Thyroid gland (tissue), 4 donors: ENCODE measurements around the gene WNT4.

ENCODE experiments used
- POLR2A ChIP-seq, 2 donors: fragments of 450-650 bp; IDR thresholded peaks; one replicate each; pipeline ENCODE4 v1.6.1; 2017; ENCODE audit warnings: antibody characterized with exemption in 2 of 2, mild to moderate bottlenecking in 2 of 2, moderate library complexity in 1 of 2
- TF ChIP-seq, protein P1 (sequence below), 6 experiments: fragments of 200-600 bp in 3 of 6; fragments of 450-650 bp in 3 of 6; sonication (generic) in 3 of 6; IDR thresholded peaks; one replicate each; pipeline ENCODE4 v1.5.1; 2016 to 2019; ENCODE audit warnings: antibody characterized with exemption in 6 of 6, mild to moderate bottlenecking in 2 of 6, inconsistent platforms in 1 of 6, moderate library complexity in 1 of 6

DNA sequence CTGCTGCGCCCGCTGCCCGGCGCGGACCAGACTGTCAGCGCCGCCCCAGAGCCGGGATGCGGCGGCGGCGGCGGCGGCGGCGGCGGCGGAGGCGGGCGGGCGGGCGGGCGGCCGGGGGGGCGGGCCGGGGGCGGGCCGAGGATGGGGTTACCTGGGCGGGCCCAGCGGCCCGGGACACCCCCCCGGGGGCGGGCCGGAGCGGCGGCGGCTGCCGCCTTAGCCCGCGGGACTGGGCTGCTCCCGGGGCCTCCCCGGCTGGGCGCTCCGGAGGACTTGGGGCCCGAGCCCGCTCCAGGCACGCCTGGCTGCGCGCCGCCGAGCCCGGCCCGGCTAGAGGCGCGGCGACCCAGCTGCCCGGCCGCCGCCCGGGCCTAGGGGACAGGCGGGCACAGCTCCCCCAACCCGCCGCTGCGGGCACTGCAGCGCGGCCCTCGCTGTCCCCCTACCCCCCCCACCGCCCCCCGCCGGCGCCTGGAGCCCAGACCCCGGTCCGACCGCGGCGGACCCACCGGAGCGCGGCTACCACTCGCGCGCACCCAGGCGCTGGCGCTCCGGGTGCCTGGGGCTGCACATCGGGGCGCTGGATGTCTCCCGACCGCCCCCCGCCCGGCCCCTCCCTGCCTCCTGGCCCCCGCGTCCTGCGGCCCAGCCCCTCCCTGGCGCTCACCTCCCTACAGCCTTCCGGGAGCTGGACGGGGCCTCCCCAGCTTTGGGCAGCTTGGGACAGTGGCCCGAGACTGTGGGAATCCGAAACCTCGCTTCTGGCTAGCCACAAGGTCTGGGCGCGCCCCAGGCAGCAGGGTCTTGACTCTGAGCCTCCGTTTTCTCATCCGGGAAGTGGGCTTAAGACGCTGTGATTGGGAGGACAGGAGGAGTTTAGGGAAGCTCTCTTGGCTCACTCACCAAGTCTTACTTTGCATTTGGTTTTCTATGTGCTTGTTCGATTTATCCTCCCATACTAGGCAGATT lies at the start of gene WNT4:
- peak in 1 of 2 donors; percentile 56 for TF ChIP-seq POLR2A (IDR thresholded peaks at IDR 0.05)
- TF ChIP-seq, protein P1, sequence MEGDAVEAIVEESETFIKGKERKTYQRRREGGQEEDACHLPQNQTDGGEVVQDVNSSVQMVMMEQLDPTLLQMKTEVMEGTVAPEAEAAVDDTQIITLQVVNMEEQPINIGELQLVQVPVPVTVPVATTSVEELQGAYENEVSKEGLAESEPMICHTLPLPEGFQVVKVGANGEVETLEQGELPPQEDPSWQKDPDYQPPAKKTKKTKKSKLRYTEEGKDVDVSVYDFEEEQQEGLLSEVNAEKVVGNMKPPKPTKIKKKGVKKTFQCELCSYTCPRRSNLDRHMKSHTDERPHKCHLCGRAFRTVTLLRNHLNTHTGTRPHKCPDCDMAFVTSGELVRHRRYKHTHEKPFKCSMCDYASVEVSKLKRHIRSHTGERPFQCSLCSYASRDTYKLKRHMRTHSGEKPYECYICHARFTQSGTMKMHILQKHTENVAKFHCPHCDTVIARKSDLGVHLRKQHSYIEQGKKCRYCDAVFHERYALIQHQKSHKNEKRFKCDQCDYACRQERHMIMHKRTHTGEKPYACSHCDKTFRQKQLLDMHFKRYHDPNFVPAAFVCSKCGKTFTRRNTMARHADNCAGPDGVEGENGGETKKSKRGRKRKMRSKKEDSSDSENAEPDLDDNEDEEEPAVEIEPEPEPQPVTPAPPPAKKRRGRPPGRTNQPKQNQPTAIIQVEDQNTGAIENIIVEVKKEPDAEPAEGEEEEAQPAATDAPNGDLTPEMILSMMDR (IDR thresholded peaks at IDR 0.05): peak in 3 of 6 experiments; percentile 18 to 56 (median 37)
